Subcutaneous abdominal adipose tissue (tissue), 5 donors: ENCODE results near the gene C2CD3.

ENCODE experiments used
- H3K27ac ChIP-seq: one replicate; pipeline ENCODE4 v1.7.0; 2013; ENCODE audit warnings: low read depth, mild to moderate bottlenecking, inconsistent platforms, low read length, moderate library complexity
- H3K27me3 ChIP-seq, 5 donors: one replicate each; pipeline ENCODE4 v1.7.0; 2013; ENCODE audit warnings: low read length in 5 of 5, inconsistent platforms in 1 of 5; ENCODE audit not compliant: control insufficient read depth in 5 of 5, insufficient read depth in 4 of 5
- H3K36me3 ChIP-seq, 5 donors: one replicate each; pipeline ENCODE4 v1.7.0; 2013; ENCODE audit warnings: low read length in 5 of 5; ENCODE audit not compliant: control insufficient read depth in 5 of 5, insufficient read depth in 5 of 5
- H3K4me1 ChIP-seq, 5 donors: one replicate each; pipeline ENCODE4 v1.7.0; 2013; ENCODE audit warnings: low read length in 5 of 5, mild to moderate bottlenecking in 3 of 5, moderate library complexity in 1 of 5; ENCODE audit not compliant: control insufficient read depth in 5 of 5, insufficient read depth in 5 of 5
- H3K4me3 ChIP-seq, 5 donors: one replicate each; pipeline ENCODE4 v1.7.0; 2013; ENCODE audit warnings: low read length in 5 of 5, low read depth in 1 of 5
- H3K9ac ChIP-seq, 5 donors: one replicate each; pipeline ENCODE4 v1.7.0; 2013; ENCODE audit warnings: low read length in 5 of 5, mild to moderate bottlenecking in 4 of 5, moderate library complexity in 3 of 5
- H3K9me3 ChIP-seq, 5 donors: one replicate each; pipeline ENCODE4 v1.7.0; 2013; ENCODE audit warnings: low read length in 5 of 5; ENCODE audit not compliant: control insufficient read depth in 5 of 5
- donor health status: healthy.
- donor health status: healthy.
- donor health status: healthy.
- donor health status: healthy.
- donor health status: healthy.

The C2CD3 gene

DNA sequence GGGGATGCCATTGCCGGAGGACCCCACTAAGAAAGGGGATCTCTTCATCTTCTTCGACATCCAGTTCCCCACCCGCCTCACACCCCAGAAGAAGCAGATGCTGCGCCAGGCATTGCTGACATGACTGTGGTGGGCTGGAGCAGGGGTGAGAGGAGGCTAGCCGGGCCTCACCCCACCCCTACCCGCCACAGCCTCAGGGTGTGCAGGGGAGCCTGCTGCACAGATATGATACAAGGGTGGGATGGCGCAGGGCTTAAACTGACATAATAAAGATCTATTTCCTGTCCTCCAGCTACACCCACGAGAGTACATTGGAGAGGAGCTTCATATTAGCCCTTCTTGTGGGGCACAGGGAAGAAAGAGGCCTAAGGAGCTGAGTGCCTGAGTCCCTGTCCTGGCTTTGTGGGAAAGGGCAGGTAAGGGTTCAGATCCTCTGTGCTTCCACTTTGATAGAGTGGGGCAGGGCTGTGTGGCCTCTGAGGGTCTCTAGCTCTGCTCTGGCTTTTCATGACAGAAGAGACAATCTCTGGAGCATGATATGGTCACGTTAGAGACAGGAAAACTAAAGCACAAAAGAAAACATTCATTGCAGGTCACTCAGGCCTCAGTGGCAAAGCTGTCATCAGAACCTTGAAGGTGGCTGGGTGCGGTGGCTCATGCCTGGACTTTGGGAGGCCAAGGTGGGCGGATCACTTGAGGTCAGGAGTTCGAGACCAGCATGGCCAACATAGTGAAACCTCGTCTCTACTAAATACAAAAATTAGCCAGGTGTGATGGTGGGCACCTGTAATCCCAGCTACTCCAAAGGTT lies 200.6 kb downstream of the C2CD3 start:
- Histone ChIP-seq H3K4me1 (peaks cover 0 to 28% (median 19%) of the 10 kb centered on the region in 5 donors), H3K27ac (no peak overlapping the region), H3K27me3 (no peaks in the 10 kb centered on the region), H3K36me3 (peaks cover 0 to 14% (median 10%) of the 10 kb centered on the region in 5 donors), H3K4me3 (no peak overlapping the region), H3K9ac (no peak overlapping the region), H3K9me3 (no peaks in the 10 kb centered on the region)

DNA sequence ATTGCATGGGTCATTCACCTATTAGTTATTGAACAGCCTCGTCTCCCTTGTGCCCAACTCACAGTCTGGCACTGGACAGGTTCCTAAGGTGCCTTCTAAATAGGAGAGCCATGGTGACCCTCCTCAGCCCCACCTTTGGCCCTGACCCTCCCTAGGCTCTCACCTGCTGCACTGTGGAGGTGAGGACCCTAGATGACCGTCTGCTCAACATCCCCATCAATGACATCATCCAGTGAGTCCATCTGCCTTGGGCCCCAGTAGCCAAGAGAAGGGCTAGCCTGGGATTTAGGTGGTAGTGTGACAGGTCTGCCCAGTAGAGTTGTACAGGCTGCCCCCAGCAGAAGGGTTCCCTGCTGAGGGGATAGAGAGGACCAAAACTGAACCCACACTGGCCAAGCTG lies 201.7 kb downstream of the C2CD3 start:
- H3K27ac ChIP-seq: no peak overlapping the region
- no peak overlapping the region for H3K4me3 ChIP-seq
- no peaks in the 10 kb centered on the region for H3K27me3 ChIP-seq
- no peaks in the 10 kb centered on the region for H3K9me3 ChIP-seq
- no peak overlapping the region for H3K9ac ChIP-seq
- peaks cover 0 to 31% (median 25%) of the 10 kb centered on the region in 5 donors for H3K4me1 ChIP-seq
- peaks cover 0 to 2% (median 0%) of the 10 kb centered on the region in 5 donors for H3K36me3 ChIP-seq

DNA sequence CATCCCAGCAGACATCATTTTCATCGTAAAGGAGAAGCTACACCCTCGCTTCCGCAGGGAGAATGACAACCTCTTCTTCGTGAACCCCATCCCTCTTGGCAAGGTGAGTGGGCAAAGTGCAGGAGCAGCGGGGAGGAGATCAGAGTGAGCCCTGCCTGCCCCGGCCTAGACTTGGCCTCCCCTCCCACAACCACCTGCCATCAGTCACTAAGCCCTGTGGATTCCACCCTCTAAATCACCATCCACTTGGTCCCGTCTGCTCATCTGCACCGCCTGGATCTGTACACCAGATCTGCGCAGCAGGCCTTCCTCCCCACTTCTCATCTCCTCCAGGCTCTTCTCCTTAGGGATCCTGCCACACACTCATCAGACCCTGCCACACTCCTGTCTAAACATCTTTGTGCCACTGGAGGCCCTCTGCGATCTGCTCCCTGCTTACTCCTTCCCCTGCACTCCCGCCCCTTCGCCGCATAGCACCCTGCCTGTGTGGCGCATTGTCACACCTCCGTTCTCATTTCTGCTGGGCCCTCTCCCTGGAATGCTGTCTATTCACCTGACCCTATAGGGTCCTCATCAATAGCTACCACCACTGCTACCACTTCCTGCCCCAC lies 202.3 kb downstream of the C2CD3 start:
- peaks cover 0 to 26% (median 20%) of the 10 kb centered on the region in 5 donors for H3K4me1 ChIP-seq
- no peak overlapping the region for H3K4me3 ChIP-seq
- no peaks in the 10 kb centered on the region for H3K27me3 ChIP-seq

DNA sequence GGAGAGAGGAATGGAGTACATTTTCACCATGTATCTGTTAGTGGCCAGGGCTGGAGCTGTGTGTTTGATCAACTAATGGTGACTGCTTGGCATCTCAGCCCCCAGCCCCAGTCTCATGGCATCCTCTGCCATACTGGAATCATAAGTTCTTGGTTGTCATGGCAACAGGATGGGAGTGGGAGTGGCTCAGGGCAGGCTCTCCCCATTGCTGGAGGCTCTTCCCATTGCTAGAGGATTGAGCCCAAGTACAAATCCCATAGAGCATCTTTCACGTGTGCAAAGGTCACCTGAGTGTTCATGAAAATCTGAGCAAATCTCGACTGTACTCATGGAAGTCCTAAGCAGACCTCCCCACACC lies 205.1 kb downstream of the C2CD3 start:
- no peak overlapping the region for H3K4me3 ChIP-seq
- H3K36me3 ChIP-seq: no peaks in the 10 kb centered on the region
- H3K9me3 ChIP-seq: no peaks in the 10 kb centered on the region
- H3K4me1 ChIP-seq: peaks cover 0 to 14% (median 10%) of the 10 kb centered on the region in 5 donors
- H3K27ac ChIP-seq: no peak overlapping the region
- H3K27me3 ChIP-seq: no peaks in the 10 kb centered on the region
- H3K9ac ChIP-seq: no peak overlapping the region

More for the DNA sequence above, 202.3 kb downstream of the C2CD3 start:
- Histone ChIP-seq H3K9ac (no peak overlapping the region), H3K27ac (no peak overlapping the region), H3K36me3 (no peaks in the 10 kb centered on the region), H3K9me3 (no peaks in the 10 kb centered on the region)

DNA sequence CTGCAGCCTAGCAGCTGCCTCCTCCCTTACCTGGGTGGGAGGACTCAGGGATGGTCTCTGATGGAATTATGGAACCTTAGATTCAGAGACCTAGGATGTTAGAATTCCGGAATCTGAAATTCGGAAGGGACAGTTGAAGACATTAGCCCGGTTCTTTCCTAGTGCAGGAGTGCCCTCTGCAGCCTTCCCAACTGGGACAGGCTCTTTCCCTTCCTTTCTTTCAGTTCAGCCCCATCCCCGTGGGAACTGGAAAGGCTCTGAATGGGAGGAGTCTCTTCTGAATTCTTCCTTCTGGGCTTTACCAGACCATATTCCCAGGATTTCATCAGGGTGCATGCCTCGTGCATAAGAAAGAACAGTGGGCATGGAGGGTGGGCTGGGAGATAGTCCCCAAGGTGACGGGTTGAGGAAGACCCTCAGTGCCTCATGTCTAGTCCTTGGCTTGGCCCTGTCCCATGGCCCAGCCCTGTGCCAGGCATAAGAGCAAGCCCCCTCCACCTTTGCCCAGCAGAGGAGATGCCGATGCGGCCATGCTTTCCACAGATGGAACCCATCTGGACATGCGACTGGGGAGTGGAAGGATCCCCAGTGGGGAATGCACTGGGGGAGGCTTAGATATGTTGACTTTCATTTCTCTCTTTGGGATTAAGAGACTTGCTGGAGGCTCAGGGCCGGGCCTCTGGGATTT lies 205.6 kb downstream of the C2CD3 start:
- Histone ChIP-seq H3K27ac (no peak overlapping the region), H3K4me3 (no peak overlapping the region), H3K4me1 (peaks cover 0 to 14% (median 10%) of the 10 kb centered on the region in 5 donors), H3K36me3 (no peaks in the 10 kb centered on the region), H3K9ac (no peak overlapping the region), H3K27me3 (no peaks in the 10 kb centered on the region), H3K9me3 (no peaks in the 10 kb centered on the region)

DNA sequence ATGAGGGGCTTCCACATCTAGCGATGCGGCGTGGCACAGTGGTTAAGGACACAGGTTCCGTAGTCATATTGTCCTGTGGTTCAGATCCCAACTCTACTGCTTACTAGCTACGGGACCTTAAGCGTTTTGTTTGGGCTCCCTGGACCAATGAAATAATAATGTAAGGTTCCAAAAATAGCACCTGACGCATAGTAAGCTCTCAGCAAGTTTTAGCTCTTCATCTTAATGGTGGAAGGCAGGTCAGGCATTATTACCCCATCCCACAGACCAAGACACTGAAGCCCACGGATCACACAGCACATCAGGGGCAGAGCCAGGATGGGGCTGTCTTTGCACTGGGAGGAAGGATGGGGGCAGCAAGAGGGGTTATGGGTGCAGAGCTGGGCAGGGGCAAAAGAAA lies 206.9 kb downstream of the C2CD3 start:
- no peak overlapping the region for H3K9ac ChIP-seq
- peaks cover 0 to 14% (median 10%) of the 10 kb centered on the region in 5 donors for H3K4me1 ChIP-seq
- H3K27ac ChIP-seq: no peak overlapping the region
- peaks cover 0 to 3% (median 2%) of the 10 kb centered on the region in 5 donors for H3K27me3 ChIP-seq
- H3K4me3 ChIP-seq: no peak overlapping the region
- no peaks in the 10 kb centered on the region for H3K9me3 ChIP-seq
- no peaks in the 10 kb centered on the region for H3K36me3 ChIP-seq
